CD4-positive, alpha-beta memory T cell (primary cell): ENCODE results near the gene RNU4-1. TPM values are rescaled to one million over a fixed set of nuclear protein-coding genes. Genes with fewer than 3 reads are reported as not detected.
A peak's percentile ranks its signal among the peaks of the same experiment; 100 is the strongest.

Experiments
- CTCF ChIA-PET: fragments of 350-600 bp; sonication (Branson Sonifier 250); formaldehyde crosslinking; loops from one replicate; lab custom pipeline; 2021; ENCODE audit warnings: inconsistent platforms; ENCODE audit not compliant: partially characterized antibody; lab: Charles Lee
- POLR2A ChIA-PET: fragments of 350-600 bp; sonication (Branson Sonifier 250); formaldehyde crosslinking; loops from one replicate; lab custom pipeline; 2021; ENCODE audit not compliant: partially characterized antibody; lab: Charles Lee
- DNase-seq, 5 donors: peaks; one replicate each; pipeline versions ENCODE4 v3.0.0 to v3.0.0-alpha.2; 2020 to 2022; ENCODE audit warnings: mixed read lengths in 1 of 5
- H3K27ac ChIP-seq: one replicate; pipeline ENCODE4 v1.7.0; 2013; ENCODE audit warnings: low read depth, low read length
- H3K27me3 ChIP-seq: 2 replicates; pipeline ENCODE4 v1.7.0; 2013; ENCODE audit warnings: mild to moderate bottlenecking, low read length, moderate library complexity; ENCODE audit not compliant: insufficient read depth
- H3K36me3 ChIP-seq: 2 replicates; pipeline ENCODE4 v1.7.0; 2013; ENCODE audit warnings: mild to moderate bottlenecking, low read length, moderate library complexity; ENCODE audit not compliant: insufficient read depth
- H3K4me1 ChIP-seq: 2 replicates; pipeline ENCODE4 v1.7.0; 2013; ENCODE audit warnings: mild to moderate bottlenecking, low read length, moderate library complexity; ENCODE audit not compliant: insufficient read depth
- H3K4me3 ChIP-seq, 2 donors: one replicate each; pipeline ENCODE4 v1.7.0; 2013; ENCODE audit warnings: low read length in 2 of 2, mild to moderate bottlenecking in 1 of 2
- H3K9me3 ChIP-seq, 2 donors: one replicate each; pipeline ENCODE4 v1.7.0; 2013; ENCODE audit warnings: low read length in 2 of 2, control low read depth in 1 of 2; ENCODE audit not compliant: control insufficient read depth in 1 of 2
- H3K27ac Mint-ChIP-seq, 7 donors: one replicate each; pipeline ENCODE4 v1.8.0; 2020 to 2021; ENCODE audit warnings: mixed read lengths in 7 of 7, mild to moderate bottlenecking in 6 of 7, inconsistent platforms in 3 of 7, moderate library complexity in 3 of 7
- H3K27me3 Mint-ChIP-seq, 2 donors: one replicate each; pipeline ENCODE4 v1.8.0; 2020 to 2021; ENCODE audit warnings: mixed read lengths in 2 of 2
- H3K36me3 Mint-ChIP-seq, 2 donors: one replicate each; pipeline ENCODE4 v1.8.0; 2020 to 2021; ENCODE audit warnings: mixed read lengths in 2 of 2, inconsistent platforms in 1 of 2, mild to moderate bottlenecking in 1 of 2
- H3K4me1 Mint-ChIP-seq, 4 donors: one replicate each; pipeline ENCODE4 v1.8.0; 2020 to 2021; ENCODE audit warnings: mixed read lengths in 4 of 4, mild to moderate bottlenecking in 1 of 4
- H3K4me3 Mint-ChIP-seq, 8 donors: one replicate each; pipeline ENCODE4 v1.8.0; 2020 to 2021; ENCODE audit warnings: mixed read lengths in 8 of 8, mild to moderate bottlenecking in 7 of 8, moderate library complexity in 6 of 8, inconsistent platforms in 3 of 8
- H3K9me3 Mint-ChIP-seq, 8 donors: one replicate each; pipeline ENCODE4 v1.8.0; 2020 to 2021; ENCODE audit warnings: mixed read lengths in 8 of 8, mild to moderate bottlenecking in 5 of 8, inconsistent platforms in 3 of 8, moderate library complexity in 1 of 8
- intact Hi-C: fragments of 100-400 bp; cut with micrococcal nuclease; formaldehyde crosslinking; loops from one replicate; pipeline ENCODE4 v1.15.1; 2023
- polyA plus RNA-seq, 2 donors: library from polyadenylated mRNA; unstranded; fragments of 300-500 nt; fragmentation: Illumina TruSeq; gene quantifications; one replicate each; pipeline ENCODE4 v1.2.3, GENCODE V29; 2021
- total RNA-seq, 2 experiments: library from RNA; stranded (reverse); gene quantifications; one replicate each; pipeline ENCODE4 v1.2.3, GENCODE V29; 2021

The RNU4-1 gene
- total and polyA plus RNA-seq, 4 experiments from 2014 or later, result 925 to 1,200 TPM; not detected in 2

- H3K27me3 ChIP-seq, result no peaks in the 10 kb centered on the region
- no peak for DNase-seq
- no peak overlapping the region for H3K27ac ChIP-seq
- no peaks in the 10 kb centered on the region for H3K4me1 ChIP-seq
- H3K27ac Mint-ChIP-seq, result no peak overlapping the region
- no peak overlapping the region for H3K4me3 Mint-ChIP-seq
- ChIA-PET POLR2A (no interaction called here), CTCF (interaction anchor here (1.2 kb wide), 1 partner anchor 8 kb away, joined by 7 read pairs; no protein-coding TSS in a partner anchor)
- peaks cover 0 to 15% (median 7%) of the 10 kb centered on the region in 8 donors for H3K9me3 Mint-ChIP-seq
- intact Hi-C loops, result no loop called here
- peaks cover 0 to 3% of the 10 kb centered on the region in 2 donors for H3K36me3 Mint-ChIP-seq
- no peak overlapping the region for H3K4me3 ChIP-seq
- no peaks in the 10 kb centered on the region for H3K36me3 ChIP-seq
- no peaks in the 10 kb centered on the region for H3K9me3 ChIP-seq
- H3K4me1 Mint-ChIP-seq, result peaks cover 0 to 2% (median 0%) of the 10 kb centered on the region in 4 donors
- H3K27me3 Mint-ChIP-seq, result peaks cover 0 to 6% of the 10 kb centered on the region in 2 donors
Measured at GRCh38 chr12:120332523-120332922, 39.5 kb upstream of the RNU4-1 start.

GRCh38 chr12:120332041-120332440, 39.0 kb upstream of the RNU4-1 start:
- no peaks in the 10 kb centered on the region for H3K36me3 ChIP-seq
- POLR2A ChIA-PET, result no interaction called here
- H3K9me3 ChIP-seq, result no peaks in the 10 kb centered on the region
- H3K9me3 Mint-ChIP-seq, result peaks cover 0 to 10% (median 4%) of the 10 kb centered on the region in 8 donors
- H3K4me1 ChIP-seq, result no peaks in the 10 kb centered on the region
- intact Hi-C loops, result no loop called here
- no peak for DNase-seq
- no peak overlapping the region for H3K4me3 ChIP-seq
- H3K27ac Mint-ChIP-seq, result no peak overlapping the region
- H3K4me3 Mint-ChIP-seq, result no peak overlapping the region
- no peaks in the 10 kb centered on the region for H3K36me3 Mint-ChIP-seq
- no peaks in the 10 kb centered on the region for H3K27me3 ChIP-seq
- H3K4me1 Mint-ChIP-seq, result peaks cover 0 to 2% (median 0%) of the 10 kb centered on the region in 4 donors
- H3K27me3 Mint-ChIP-seq, result peaks cover 0 to 6% of the 10 kb centered on the region in 2 donors
- CTCF ChIA-PET, result interaction anchor here (1.2 kb wide), 1 partner anchor 8 kb away, joined by 7 read pairs; no protein-coding TSS in a partner anchor
- no peak overlapping the region for H3K27ac ChIP-seq

- intact Hi-C loops, result no loop called here
- no peak overlapping the region for H3K4me3 ChIP-seq
- peaks cover 0 to 6% of the 10 kb centered on the region in 2 donors for H3K27me3 Mint-ChIP-seq
- ChIA-PET CTCF (no interaction called here), POLR2A (no interaction called here)
- peaks cover 0 to 2% (median 0%) of the 10 kb centered on the region in 4 donors for H3K4me1 Mint-ChIP-seq
- H3K9me3 Mint-ChIP-seq, result peaks cover 0 to 5% (median under 1%) of the 10 kb centered on the region in 8 donors
- H3K4me1 ChIP-seq, result no peaks in the 10 kb centered on the region
- H3K27ac Mint-ChIP-seq, result no peak overlapping the region
- no peak overlapping the region for H3K27ac ChIP-seq
- H3K4me3 Mint-ChIP-seq, result no peak overlapping the region
- no peaks in the 10 kb centered on the region for H3K36me3 Mint-ChIP-seq
- H3K27me3 ChIP-seq, result no peaks in the 10 kb centered on the region
- DNase-seq, result no peak
- H3K36me3 ChIP-seq, result no peaks in the 10 kb centered on the region
- H3K9me3 ChIP-seq, result no peaks in the 10 kb centered on the region
Measured at GRCh38 chr12:120331390-120331789, 38.4 kb upstream of the RNU4-1 start.

GRCh38 chr12:120328228-120328627, 35.2 kb upstream of the RNU4-1 start:
- POLR2A ChIA-PET, result no interaction called here
- Mint-ChIP-seq H3K27me3 (peaks cover 1 to 3% of the 10 kb centered on the region in 2 donors), H3K36me3 (peaks cover 0 to 4% of the 10 kb centered on the region in 2 donors), H3K27ac (no peak overlapping the region), H3K9me3 (no peaks in the 10 kb centered on the region), H3K4me1 (peaks cover 3 to 8% (median 6%) of the 10 kb centered on the region in 4 donors), H3K4me3 (peak overlapping the region in 1 of 8 donors; percentile 10)
- Histone ChIP-seq H3K27me3 (no peaks in the 10 kb centered on the region), H3K4me3 (no peak overlapping the region), H3K4me1 (no peaks in the 10 kb centered on the region), H3K27ac (no peak overlapping the region), H3K36me3 (no peaks in the 10 kb centered on the region), H3K9me3 (no peaks in the 10 kb centered on the region)
- no peak for DNase-seq
- intact Hi-C loops, result loop anchor here (5.0 to 10.0 kb wide), 2 partner anchors 384 to 767 kb away; partner anchors contain the start of gene UNC119B
- CTCF ChIA-PET, result interaction anchor here (0.9 kb wide), 1 partner anchor 138 kb away, joined by 3 read pairs; no protein-coding TSS in a partner anchor

GRCh38 chr12:120327593-120327992, 34.6 kb upstream of the RNU4-1 start, which contains the start of gene PLA2G1B:
PLA2G1B (minus strand) TSS chr12:120327779; CDS start chr12:120327753, 26 bp downstream.
- Mint-ChIP-seq H3K9me3 (no peaks in the 10 kb centered on the region), H3K36me3 (peaks cover 0 to 4% of the 10 kb centered on the region in 2 donors), H3K27ac (no peak within 1 kb of the TSS), H3K4me1 (peaks cover 3 to 8% (median 6%) of the 10 kb centered on the region in 4 donors), H3K4me3 (peak within 1 kb of the TSS in 1 of 8 donors; percentile 10), H3K27me3 (peaks cover 1 to 3% of the 10 kb centered on the region in 2 donors)
- H3K4me3 ChIP-seq, result no peak within 1 kb of the TSS
- no peaks in the 10 kb centered on the region for H3K9me3 ChIP-seq
- no peak for DNase-seq
- H3K4me1 ChIP-seq, result no peaks in the 10 kb centered on the region
- no peaks in the 10 kb centered on the region for H3K36me3 ChIP-seq
- ChIA-PET CTCF (interaction anchor here (0.6 to 1.5 kb wide), 6 partner anchors 28 to 169 kb away, joined by 3 to 4 read pairs (median 3); partner anchors contain the start of gene DYNLL1), POLR2A (interaction anchor here (1.2 kb wide), 2 partner anchors 10 to 26 kb away, joined by 3 read pairs; partner anchors contain the start of gene SIRT4)
- H3K27me3 ChIP-seq, result no peaks in the 10 kb centered on the region
- intact Hi-C loops, result loop anchor here (5.0 to 10.0 kb wide), 2 partner anchors 385 to 767 kb away; partner anchors contain the start of gene UNC119B
- H3K27ac ChIP-seq, result no peak within 1 kb of the TSS

- no peak overlapping the region for H3K4me3 ChIP-seq
- CTCF ChIA-PET, result interaction anchor here (1.2 to 1.7 kb wide), 5 partner anchors 8 to 95 kb away, joined by 3 to 7 read pairs (median 4); partner anchors contain the start of gene SIRT4
- no peak for DNase-seq
- no peaks in the 10 kb centered on the region for H3K36me3 ChIP-seq
- intact Hi-C loops, result loop anchor here (1.0 to 10.0 kb wide), 5 partner anchors 32 to 770 kb away; partner anchors contain the start of gene UNC119B
- Mint-ChIP-seq H3K27me3 (peaks cover 0 to 3% of the 10 kb centered on the region in 2 donors), H3K4me3 (peak overlapping the region in 4 of 8 donors; percentile 89 to 98 (median 92)), H3K36me3 (peaks cover 0 to 4% of the 10 kb centered on the region in 2 donors), H3K9me3 (no peaks in the 10 kb centered on the region), H3K27ac (peak overlapping the region in 3 of 7 donors; percentile 82 to 85 (median 83)), H3K4me1 (peaks cover 3 to 8% (median 6%) of the 10 kb centered on the region in 4 donors)
- no peak overlapping the region for H3K27ac ChIP-seq
- H3K4me1 ChIP-seq, result no peaks in the 10 kb centered on the region
- POLR2A ChIA-PET, result interaction anchor here (0.9 to 1.0 kb wide), 2 partner anchors 33 to 114 kb away, joined by 3 read pairs; partner anchors contain the start of gene RNU4-2
- H3K9me3 ChIP-seq, result no peaks in the 10 kb centered on the region
- no peaks in the 10 kb centered on the region for H3K27me3 ChIP-seq
Measured at GRCh38 chr12:120324841-120325417, 31.9 kb upstream of the RNU4-1 start.

- H3K27ac Mint-ChIP-seq, result no peak overlapping the region
- H3K27me3 Mint-ChIP-seq, result peaks cover 0 to 3% of the 10 kb centered on the region in 2 donors
- Histone ChIP-seq H3K27me3 (no peaks in the 10 kb centered on the region), H3K4me1 (no peaks in the 10 kb centered on the region), H3K27ac (no peak overlapping the region), H3K9me3 (no peaks in the 10 kb centered on the region), H3K4me3 (no peak overlapping the region), H3K36me3 (no peaks in the 10 kb centered on the region)
- H3K4me1 Mint-ChIP-seq, result peaks cover 3 to 8% (median 6%) of the 10 kb centered on the region in 4 donors
- H3K36me3 Mint-ChIP-seq, result peaks cover 0 to 4% of the 10 kb centered on the region in 2 donors
- POLR2A ChIA-PET, result no interaction called here
- intact Hi-C loops, result loop anchor here (2.0 to 10.0 kb wide), 2 partner anchors 33 to 771 kb away; no protein-coding TSS in a partner anchor
- no peak for DNase-seq
- CTCF ChIA-PET, result interaction anchor here (1.3 to 1.7 kb wide), 3 partner anchors 9 to 96 kb away, joined by 3 to 7 read pairs (median 4); no protein-coding TSS in a partner anchor
- H3K9me3 Mint-ChIP-seq, result no peaks in the 10 kb centered on the region
- H3K4me3 Mint-ChIP-seq, result no peak overlapping the region
Measured at GRCh38 chr12:120323772-120324171, 30.7 kb upstream of the RNU4-1 start.
